ENCODE results near the gene TMEM26. TPM values are rescaled to one million over a fixed set of nuclear protein-coding genes. Genes with fewer than 3 reads are reported as not detected.

TMEM26 gene
- total RNA-seq (2014; rRNA removed) (0.12 TPM in 1 of 2 replicates, not detected in the other), Bru-seq, nascent RNA (percentile 11 among the genes with signal in this experiment), BruChase-seq, experiment 1, labeled RNA remaining after a 6-hour chase (percentile 8 among the genes with signal in this experiment), BruChase-seq, experiment 2, labeled RNA remaining after a 2-hour chase (percentile 11 among the genes with signal in this experiment)
- long read RNA-seq = 0 reads

DNA sequence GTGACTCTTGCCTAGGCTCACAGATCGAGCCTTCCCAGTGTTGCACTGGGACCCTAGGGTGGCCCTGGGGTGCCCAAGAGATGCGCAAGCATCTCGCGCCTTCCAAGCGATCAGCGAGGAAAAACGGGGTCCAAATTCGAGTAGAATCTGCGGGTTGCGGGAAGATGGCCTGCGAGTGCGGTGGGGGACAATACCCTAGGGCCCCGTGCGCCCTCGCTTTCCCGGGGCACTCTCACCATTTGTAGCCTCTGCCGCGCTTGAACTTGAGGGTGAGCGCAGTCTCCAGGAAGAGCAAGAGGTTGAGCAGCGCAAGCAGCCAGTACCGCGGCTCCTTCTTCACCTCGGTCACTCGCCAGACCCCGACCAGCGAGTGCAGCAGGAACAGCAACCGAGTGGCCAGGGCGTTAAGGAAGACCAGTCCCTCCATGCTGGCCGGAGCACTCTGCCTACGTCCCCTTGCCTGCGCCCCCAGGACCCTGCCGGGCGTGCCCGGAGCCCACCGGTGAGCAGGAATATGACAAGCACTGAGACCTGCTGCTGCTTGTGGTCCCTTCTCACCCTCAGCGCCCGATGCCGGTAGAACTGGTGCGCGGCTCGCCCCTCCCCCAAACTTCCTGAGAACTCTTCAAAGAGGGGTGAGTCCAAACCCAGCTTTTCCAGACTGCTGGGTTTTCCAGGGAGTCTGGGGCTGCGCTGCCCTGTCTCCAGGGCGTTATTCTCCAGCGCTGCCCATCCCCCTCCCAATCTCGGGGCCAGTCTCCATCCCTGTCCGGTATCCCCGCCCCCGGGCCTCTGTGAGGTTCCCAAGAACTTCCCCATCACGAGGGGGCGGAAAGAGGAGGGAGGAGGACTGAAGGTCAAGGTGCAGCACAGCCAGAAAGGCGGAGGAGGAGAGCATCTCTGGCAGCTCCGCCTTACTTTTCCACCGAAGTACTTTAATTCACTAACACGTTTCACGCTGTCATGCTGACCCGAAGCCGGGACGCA is at the start of gene TMEM26:
TMEM26 (minus strand) TSS at position 727 of the 987 bp plus-strand sequence; CDS start at position 427, 300 bp downstream.
- Histone ChIP-seq H3K36me3 (ENCODE audit: low read depth, low read length) (no peaks in the 10 kb centered on the region), H3K9me3 (ENCODE audit: low read length) (no peaks in the 10 kb centered on the region), H3F3A (ENCODE audit: low read length, unreplicated experiment) (no peaks in the 10 kb centered on the region), H3K27ac (ENCODE audit: low read length) (no peak within 1 kb of the TSS), H3K4me2 (ENCODE audit: low read length) (peak within 1 kb of the TSS; percentile 9; the same call in 1 of the 2 replicates), H3K27me3 (ENCODE audit: low read length) (no peaks in the 10 kb centered on the region), H3K79me2 (ENCODE audit: low read length) (no peaks in the 10 kb centered on the region), H2AFZ (ENCODE audit: low read length) (peak within 1 kb of the TSS; percentile 5; the same call in 1 of the 2 replicates), H3K4me3 (ENCODE audit: low read length) (no peak within 1 kb of the TSS), H3K9ac (ENCODE audit: low read length) (no peak within 1 kb of the TSS), H4K20me1 (ENCODE audit: low read length) (no peaks in the 10 kb centered on the region), H3K4me1 (ENCODE audit: insufficient read depth, low read length) (no peaks in the 10 kb centered on the region), H3K9me2 (replicated peaks; ENCODE audit: low read length) (no peaks in the 10 kb centered on the region; the same call in 1 of the 2 replicates)
- ATAC-seq (peak; percentile 39), DNase-seq (no peak)
- no peak for TF ChIP-seq CTCF (conservative IDR thresholded peaks at IDR 0.05; ENCODE audit: low read depth, low read length)
- TF ChIP-seq EZH2phosphoT487 (IDR thresholded peaks at IDR 0.05; ENCODE audit: borderline replicate concordance, low read length) = no peak
- no peak for TF ChIP-seq EZH2 (IDR thresholded peaks at IDR 0.05; ENCODE audit: low read length, unreplicated experiment)
- POLR2A ChIA-PET (ENCODE audit: unreplicated experiment) = no interaction called here
- CTCF ChIA-PET = no interaction called here
- intact Hi-C loops (cut with micrococcal nuclease) = no loop called here
- no TSS peak for BruUV-seq (replicated peaks)

- Histone ChIP-seq H2AFZ (ENCODE audit: low read length) (no peak overlapping the region), H3K9me3 (ENCODE audit: low read length) (no peaks in the 10 kb centered on the region), H3K79me2 (ENCODE audit: low read length) (no peaks in the 10 kb centered on the region), H3K36me3 (ENCODE audit: low read depth, low read length) (no peaks in the 10 kb centered on the region), H3K4me2 (ENCODE audit: low read length) (no peak overlapping the region), H3K4me1 (ENCODE audit: insufficient read depth, low read length) (no peaks in the 10 kb centered on the region), H3K27me3 (ENCODE audit: low read length) (peaks cover 11% of the 10 kb centered on the region), H3K27ac (ENCODE audit: low read length) (no peak overlapping the region), H3K4me3 (ENCODE audit: low read length) (no peak overlapping the region), H3K9me2 (replicated peaks; ENCODE audit: low read length) (no peaks in the 10 kb centered on the region), H3K9ac (ENCODE audit: low read length) (no peak overlapping the region), H4K20me1 (ENCODE audit: low read length) (no peaks in the 10 kb centered on the region), H3F3A (ENCODE audit: low read length, unreplicated experiment) (no peaks in the 10 kb centered on the region)
- no peak for DNase-seq
- intact Hi-C loops (cut with micrococcal nuclease) = no loop called here
- TF ChIP-seq CTCF (conservative IDR thresholded peaks at IDR 0.05; ENCODE audit: low read depth, low read length) (no peak), EZH2 (IDR thresholded peaks at IDR 0.05; ENCODE audit: low read length, unreplicated experiment) (no peak), EZH2phosphoT487 (IDR thresholded peaks at IDR 0.05; ENCODE audit: borderline replicate concordance, low read length) (no peak)
- ChIA-PET CTCF (interaction anchor here (0.6 kb wide), 1 partner anchor 37 kb away, joined by 3 read pairs; no protein-coding TSS in a partner anchor), POLR2A (ENCODE audit: unreplicated experiment) (no interaction called here)
- BruUV-seq (replicated peaks) = no TSS peak
- no peak for ATAC-seq
Observed at GRCh38 chr10:61500460-61500859, 47.3 kb upstream of the TMEM26 start.
